ENCODE results near the gene SAPCD1. TPM values are rescaled to one million over a fixed set of nuclear protein-coding genes. Genes with fewer than 3 reads are reported as not detected.
"Not testable (repeated sequence)": the region's sequence is repeated elsewhere in the genome, so short reads cannot be mapped to it uniquely, and the experiment has no call there.

SAPCD1 gene
- total RNA-seq, 1 experiment from 2014 or later, result 1.6 TPM

DNA sequence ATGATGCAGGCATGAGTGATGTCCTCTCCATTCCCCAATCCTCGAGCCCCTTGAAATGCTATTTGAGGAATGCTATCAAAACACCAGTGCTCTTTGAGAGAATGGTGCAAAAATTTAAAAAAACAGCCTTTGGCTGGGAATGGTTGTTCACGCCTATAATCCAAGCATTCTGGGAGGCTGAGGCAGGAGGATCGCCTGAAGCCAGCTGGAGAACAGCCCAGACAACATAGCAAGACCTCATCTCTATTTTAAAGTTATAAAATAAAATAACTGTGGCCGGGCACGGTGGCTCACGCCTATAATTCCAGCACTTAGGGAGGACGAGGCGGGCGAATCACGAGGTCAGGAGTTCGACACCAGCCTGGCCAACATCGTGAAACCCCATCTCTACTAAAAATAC, 37.3 kb downstream of the SAPCD1 start:
- DNase-seq (ENCODE audit: low read depth), result no peak

DNA sequence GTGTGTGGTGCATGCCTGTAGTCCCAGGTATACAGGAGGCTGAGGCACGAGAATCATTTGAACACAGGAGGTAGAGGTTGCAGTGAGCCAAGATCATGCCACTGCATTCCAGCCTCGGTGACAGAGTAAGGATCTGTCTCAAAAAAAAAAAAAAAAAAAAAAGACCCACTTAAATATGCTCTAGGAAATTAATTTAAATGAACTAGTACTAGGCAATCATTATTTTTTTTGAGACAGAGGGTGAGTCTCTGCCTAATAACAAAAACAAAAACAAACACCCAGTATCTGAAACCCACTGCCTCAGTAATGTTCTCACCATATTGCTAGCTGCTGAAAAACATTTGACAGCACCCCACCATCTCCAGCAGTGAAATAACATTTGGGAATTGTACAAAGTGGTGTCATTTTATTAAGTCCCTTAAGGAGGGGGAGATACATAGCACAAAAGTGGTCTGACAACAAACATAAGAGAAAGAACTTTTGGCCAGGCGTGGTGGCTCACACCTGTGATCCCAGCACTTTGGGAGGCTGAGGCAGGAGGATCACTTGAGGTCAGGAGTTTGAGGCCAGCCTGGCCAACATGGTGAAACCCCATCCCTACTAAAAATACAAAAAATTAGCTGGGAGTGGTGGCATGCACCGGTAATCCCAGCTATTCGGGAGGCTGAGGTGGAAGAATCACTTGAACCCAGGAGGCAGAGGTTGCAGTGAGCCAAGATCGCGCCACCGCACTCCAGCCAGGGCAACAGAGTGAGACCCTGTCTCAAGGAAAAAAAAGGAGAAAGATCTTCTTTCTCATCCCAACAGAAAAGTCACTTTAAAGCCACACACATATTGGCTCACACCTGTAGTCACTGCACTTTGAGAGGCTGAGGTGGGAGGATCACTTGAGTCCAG, 38.8 kb downstream of the SAPCD1 start:
- not testable (repeated sequence) for DNase-seq (ENCODE audit: low read depth)

DNA sequence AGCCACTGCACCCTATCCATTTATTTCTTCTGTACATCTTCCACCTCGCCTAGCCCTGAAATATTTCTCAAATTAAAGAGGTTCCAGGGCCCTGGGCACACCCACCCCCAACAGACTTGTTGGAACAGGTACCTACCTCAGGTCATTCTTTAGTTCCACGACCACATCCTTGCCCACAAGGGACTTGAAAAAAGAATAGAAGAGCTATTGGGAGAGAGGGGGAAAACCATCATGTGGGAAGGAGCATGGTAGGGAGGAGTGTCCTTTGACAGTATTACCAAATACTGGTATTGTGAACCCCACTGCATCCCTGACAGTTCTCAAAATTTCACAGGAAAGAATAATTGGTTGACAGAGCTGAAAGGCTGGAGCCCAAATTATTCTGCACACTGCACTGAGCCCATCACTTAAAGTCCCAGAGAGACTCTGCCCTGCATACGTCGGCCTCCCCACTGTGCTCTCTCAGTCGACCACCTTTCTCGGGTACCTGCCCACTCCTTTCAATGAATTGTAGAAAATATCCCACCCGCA, 43.5 kb downstream of the SAPCD1 start:
- no peak for DNase-seq (ENCODE audit: low read depth)

DNA sequence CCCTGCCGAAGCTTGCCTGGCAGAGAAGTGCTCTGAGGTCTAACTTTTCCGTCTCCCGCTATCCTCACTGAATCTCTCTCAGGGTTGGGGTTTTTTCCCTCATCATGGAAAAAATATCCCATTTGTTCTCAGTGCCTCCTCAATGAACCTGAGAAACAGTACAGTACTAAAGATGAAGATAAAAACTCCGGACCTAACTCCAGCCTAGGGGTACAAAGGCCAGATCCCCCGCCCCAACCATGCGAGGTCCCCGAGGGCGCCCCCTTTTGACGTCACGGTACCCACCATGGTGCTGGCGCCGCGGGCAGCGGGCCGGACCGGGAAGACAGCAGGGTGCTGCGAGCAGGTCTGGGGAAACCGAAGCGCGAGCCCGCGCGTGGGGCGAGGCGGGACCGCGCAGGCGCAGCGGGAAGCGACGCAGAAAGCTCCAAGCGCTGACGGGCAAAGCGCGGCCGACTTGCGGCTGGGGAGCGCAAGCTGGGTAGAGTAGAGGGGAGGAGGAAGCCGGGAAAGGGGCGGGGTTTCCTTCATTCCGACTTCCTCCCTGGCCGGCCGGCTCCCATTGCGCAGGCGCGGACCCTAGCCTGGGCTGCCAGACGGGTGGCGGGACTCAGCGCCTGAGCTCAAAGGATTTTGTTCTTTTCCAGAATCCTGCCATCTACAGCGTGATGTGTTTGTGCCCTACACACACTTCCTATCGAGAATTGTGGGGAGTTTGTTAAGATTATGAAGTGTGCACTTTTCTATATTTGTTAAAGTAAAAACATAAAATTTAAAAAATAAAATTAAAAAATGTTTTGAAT, 44.2 kb downstream of the SAPCD1 start, which contains the start of gene LSM2:
LSM2 (minus strand) TSS at position 497 of the 803 bp plus-strand sequence; CDS start at position 288, 209 bp downstream.
- DNase-seq (ENCODE audit: low read depth), result peak; percentile 99

DNA sequence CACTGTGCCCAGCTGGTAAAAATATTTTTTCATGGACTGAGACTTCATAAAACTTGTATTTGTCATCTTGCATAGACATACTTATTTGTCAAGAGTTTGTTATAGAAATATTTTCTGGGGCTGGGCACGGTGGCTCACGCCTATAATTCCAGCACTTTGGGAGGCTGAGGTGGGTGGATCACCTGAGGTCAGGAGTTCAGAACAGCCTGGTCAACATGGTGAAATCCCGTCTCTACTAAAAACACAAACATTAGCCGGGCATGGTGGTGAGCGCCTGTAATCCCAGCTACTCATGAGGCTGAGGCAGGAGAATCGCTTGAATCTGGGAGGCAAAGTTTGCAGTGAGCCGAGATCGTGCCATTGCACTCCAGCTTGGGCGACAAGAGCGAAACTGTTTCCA, 46.1 kb downstream of the SAPCD1 start:
- not testable (repeated sequence) for DNase-seq (ENCODE audit: low read depth)

DNA sequence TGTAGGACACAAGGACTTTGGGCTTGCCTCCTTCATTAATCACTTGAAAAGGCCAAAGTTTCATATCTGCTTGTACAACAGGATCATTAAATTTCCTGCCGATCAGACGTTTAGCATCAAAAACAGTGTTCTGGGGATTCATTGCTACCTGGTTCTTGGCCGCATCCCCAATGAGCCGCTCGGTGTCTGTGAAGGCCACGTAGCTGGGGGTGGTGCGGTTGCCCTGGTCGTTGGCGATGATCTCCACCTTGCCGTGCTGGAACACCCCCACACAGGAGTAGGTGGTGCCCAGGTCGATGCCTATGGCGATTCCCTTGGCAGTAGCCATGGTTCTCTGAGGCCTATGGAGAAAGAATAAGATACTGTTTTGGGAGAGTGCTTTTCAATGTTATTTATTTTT, 49.2 kb downstream of the SAPCD1 start:
- no peak for DNase-seq (ENCODE audit: low read depth)

DNA sequence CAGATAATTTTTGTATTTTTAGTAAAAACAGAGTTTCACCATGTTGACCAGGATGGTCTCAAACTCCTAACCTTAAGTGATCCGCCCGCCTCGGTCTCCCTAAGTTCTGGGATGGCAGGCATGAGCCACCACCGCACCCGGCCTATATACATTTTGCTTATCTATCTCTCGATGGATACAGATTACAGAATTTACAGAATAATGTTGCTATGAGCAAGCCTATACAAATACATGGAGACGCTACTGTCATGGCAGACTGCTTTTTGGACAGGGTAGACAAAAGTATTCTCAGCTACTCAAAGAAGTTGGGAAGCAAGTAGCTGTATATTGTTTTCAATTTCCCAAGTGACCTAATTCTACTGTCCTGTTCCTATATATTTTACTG, 51.0 kb downstream of the SAPCD1 start:
- no peak for DNase-seq (ENCODE audit: low read depth)

Other genes with a start within 250 kb of the SAPCD1 start
- not detected in 2 replicates for gene MCCD1, start 233.7 kb upstream of the SAPCD1 start, total RNA-seq (2014; rRNA removed; shearing (Covaris generic))
- gene DDX39B, start 220.7 kb upstream of the SAPCD1 start, total RNA-seq (2014; rRNA removed; shearing (Covaris generic)), result 678 and 762 TPM in 2 replicates
- gene ATP6V1G2, start 216.0 kb upstream of the SAPCD1 start, total RNA-seq (2014; rRNA removed; shearing (Covaris generic)), result 1.5 TPM in 1 of 2 replicates, not detected in the other
- 16.2 and 21.5 TPM in 2 replicates for gene NFKBIL1, start 215.0 kb upstream of the SAPCD1 start, total RNA-seq (2014; rRNA removed; shearing (Covaris generic))
- 0.11 TPM in 1 of 2 replicates, not detected in the other for gene LTA, start 190.4 kb upstream of the SAPCD1 start, total RNA-seq (2014; rRNA removed; shearing (Covaris generic))
- gene TNF, start 187.1 kb upstream of the SAPCD1 start, total RNA-seq (2014; rRNA removed; shearing (Covaris generic)), result 1.4 and 4.0 TPM in 2 replicates
- gene LTB, start 180.2 kb upstream of the SAPCD1 start, total RNA-seq (2014; rRNA removed; shearing (Covaris generic)), result 2.1 TPM in 1 of 2 replicates, not detected in the other
- 0.09 and 3.5 TPM in 2 replicates for gene LST1, start 176.4 kb upstream of the SAPCD1 start, total RNA-seq (2014; rRNA removed; shearing (Covaris generic))
- gene NCR3, start 169.7 kb upstream of the SAPCD1 start, total RNA-seq (2014; rRNA removed; shearing (Covaris generic)), result not detected in 2 replicates
- gene AIF1, start 147.4 kb upstream of the SAPCD1 start, total RNA-seq (2014; rRNA removed; shearing (Covaris generic)), result not detected in 2 replicates
- gene PRRC2A, start 141.9 kb upstream of the SAPCD1 start, total RNA-seq (2014; rRNA removed; shearing (Covaris generic)), result 50.1 and 51.9 TPM in 2 replicates
- 256 and 287 TPM in 2 replicates for gene BAG6, start 110.0 kb upstream of the SAPCD1 start, total RNA-seq (2014; rRNA removed; shearing (Covaris generic))
- gene APOM, start 106.8 kb upstream of the SAPCD1 start, total RNA-seq (2014; rRNA removed; shearing (Covaris generic)), result 0.18 and 1.4 TPM in 2 replicates
- 15.9 and 18.0 TPM in 2 replicates for gene C6orf47, start 101.9 kb upstream of the SAPCD1 start, total RNA-seq (2014; rRNA removed; shearing (Covaris generic))
- gene GPANK1, start 97.7 kb upstream of the SAPCD1 start, total RNA-seq (2014; rRNA removed; shearing (Covaris generic)), result 32.9 and 40.2 TPM in 2 replicates
- 328 and 376 TPM in 2 replicates for gene CSNK2B, start 96.6 kb upstream of the SAPCD1 start, total RNA-seq (2014; rRNA removed; shearing (Covaris generic))
- gene LY6G5B, start 92.7 kb upstream of the SAPCD1 start, total RNA-seq (2014; rRNA removed; shearing (Covaris generic)), result 0.91 and 6.3 TPM in 2 replicates
- 1.8 TPM in 1 of 2 replicates, not detected in the other for gene LY6G5C, start 81.6 kb upstream of the SAPCD1 start, total RNA-seq (2014; rRNA removed; shearing (Covaris generic))
- gene ABHD16A, start 59.3 kb upstream of the SAPCD1 start, total RNA-seq (2014; rRNA removed; shearing (Covaris generic)), result 55.2 and 64.4 TPM in 2 replicates
- gene LY6G6F, start 55.8 kb upstream of the SAPCD1 start, total RNA-seq (2014; rRNA removed; shearing (Covaris generic)), result not detected in 2 replicates
- gene LY6G6D, start 47.3 kb upstream of the SAPCD1 start, total RNA-seq (2014; rRNA removed; shearing (Covaris generic)), result not detected in 2 replicates
- gene LY6G6C, start 40.9 kb upstream of the SAPCD1 start, total RNA-seq (2014; rRNA removed; shearing (Covaris generic)), result not detected in 2 replicates
- not detected in 2 replicates for gene MPIG6B, start 39.3 kb upstream of the SAPCD1 start, total RNA-seq (2014; rRNA removed; shearing (Covaris generic))
- 46.1 and 55.6 TPM in 2 replicates for gene DDAH2, start 33.4 kb upstream of the SAPCD1 start, total RNA-seq (2014; rRNA removed; shearing (Covaris generic))
- 1,198 and 1,241 TPM in 2 replicates for gene CLIC1, start 26.1 kb upstream of the SAPCD1 start, total RNA-seq (2014; rRNA removed; shearing (Covaris generic))
- gene MSH5, start 22.7 kb upstream of the SAPCD1 start, total RNA-seq (2014; rRNA removed; shearing (Covaris generic)), result 19.9 and 20.9 TPM in 2 replicates
- gene VWA7, start 14.7 kb downstream of the SAPCD1 start, total RNA-seq (2014; rRNA removed; shearing (Covaris generic)), result 0.34 TPM in 1 of 2 replicates, not detected in the other
- 77.3 and 80.3 TPM in 2 replicates for gene VARS1, start 33.1 kb downstream of the SAPCD1 start, total RNA-seq (2014; rRNA removed; shearing (Covaris generic))
- gene LSM2, start 44.3 kb downstream of the SAPCD1 start, total RNA-seq (2014; rRNA removed; shearing (Covaris generic)), result 91.8 and 146 TPM in 2 replicates
- gene HSPA1L, start 52.6 kb downstream of the SAPCD1 start, total RNA-seq (2014; rRNA removed; shearing (Covaris generic)), result 0.12 and 0.80 TPM in 2 replicates
- 148 and 171 TPM in 2 replicates for gene HSPA1A, start 52.9 kb downstream of the SAPCD1 start, total RNA-seq (2014; rRNA removed; shearing (Covaris generic))
- gene HSPA1B, start 65.1 kb downstream of the SAPCD1 start, total RNA-seq (2014; rRNA removed; shearing (Covaris generic)), result 194 and 206 TPM in 2 replicates
- 46.6 and 51.0 TPM in 2 replicates for gene NEU1, start 100.2 kb downstream of the SAPCD1 start, total RNA-seq (2014; rRNA removed; shearing (Covaris generic))
- gene SLC44A4, start 116.3 kb downstream of the SAPCD1 start, total RNA-seq (2014; rRNA removed; shearing (Covaris generic)), result not detected in 2 replicates
- 72.8 and 80.6 TPM in 2 replicates for gene EHMT2, start 135.0 kb downstream of the SAPCD1 start, total RNA-seq (2014; rRNA removed; shearing (Covaris generic))
- 7.5 and 9.8 TPM in 2 replicates for gene ZBTB12, start 139.4 kb downstream of the SAPCD1 start, total RNA-seq (2014; rRNA removed; shearing (Covaris generic))
- gene C2, start 165.1 kb downstream of the SAPCD1 start, total RNA-seq (2014; rRNA removed; shearing (Covaris generic)), result 0.24 and 1.5 TPM in 2 replicates
- gene CFB, start 183.4 kb downstream of the SAPCD1 start, total RNA-seq (2014; rRNA removed; shearing (Covaris generic)), result 0.18 and 0.86 TPM in 2 replicates
- 180 and 195 TPM in 2 replicates for gene NELFE, start 196.3 kb downstream of the SAPCD1 start, total RNA-seq (2014; rRNA removed; shearing (Covaris generic))
- 59.7 and 62.5 TPM in 2 replicates for gene SKIC2, start 196.5 kb downstream of the SAPCD1 start, total RNA-seq (2014; rRNA removed; shearing (Covaris generic))
- gene DXO, start 209.5 kb downstream of the SAPCD1 start, total RNA-seq (2014; rRNA removed; shearing (Covaris generic)), result 24.3 and 26.0 TPM in 2 replicates
- gene C4A, start 219.4 kb downstream of the SAPCD1 start, total RNA-seq (2014; rRNA removed; shearing (Covaris generic)), result 0.27 and 3.2 TPM in 2 replicates